Liver (tissue), 9 donors: Measurements from ENCODE around the gene RBM33. TPM values are rescaled to one million over a fixed set of nuclear protein-coding genes. Genes with fewer than 3 reads are reported as not detected.

ENCODE experiments used
- DNase-seq: peaks from one replicate; pipeline ENCODE4 v3.0.0-alpha.2; 2017; ENCODE audit warnings: low spot score
- H3K27ac ChIP-seq, 2 donors: one replicate each; pipeline ENCODE4 v1.7.0; 2013; ENCODE audit warnings: inconsistent platforms in 2 of 2, low read length in 2 of 2, control low read depth in 1 of 2, low read depth in 1 of 2, mild to moderate bottlenecking in 1 of 2
- H3K27me3 ChIP-seq, 4 donors: one replicate each; pipeline versions ENCODE4 v1.6.1 to v1.7.0; 2013; ENCODE audit warnings: low read length in 3 of 4, inconsistent platforms in 1 of 4, mild to moderate bottlenecking in 1 of 4, moderate library complexity in 1 of 4; ENCODE audit not compliant: control insufficient read depth in 4 of 4, insufficient read depth in 4 of 4
- H3K36me3 ChIP-seq, 4 donors: one replicate each; pipeline versions ENCODE4 v1.6.1 to v1.7.0; 2013; ENCODE audit warnings: low read length in 3 of 4, mild to moderate bottlenecking in 3 of 4, low read depth in 1 of 4, moderate library complexity in 1 of 4; ENCODE audit not compliant: control insufficient read depth in 4 of 4, insufficient read depth in 3 of 4
- H3K4me1 ChIP-seq, 4 donors: one replicate each; pipeline versions ENCODE4 v1.6.1 to v1.7.0; 2013; ENCODE audit warnings: low read length in 3 of 4, mild to moderate bottlenecking in 3 of 4, moderate library complexity in 1 of 4; ENCODE audit not compliant: control insufficient read depth in 4 of 4, insufficient read depth in 4 of 4
- H3K4me3 ChIP-seq, 3 donors: one replicate each; pipeline versions ENCODE4 v1.6.1 to v1.7.0; 2013; ENCODE audit warnings: low read length in 3 of 3, control low read depth in 1 of 3, low read depth in 1 of 3, mild to moderate bottlenecking in 1 of 3
- H3K9ac ChIP-seq, 2 donors: one replicate each; pipeline ENCODE4 v1.7.0; 2013; ENCODE audit warnings: low read length in 2 of 2, mild to moderate bottlenecking in 2 of 2, moderate library complexity in 2 of 2, control low read depth in 1 of 2, low read depth in 1 of 2
- H3K9me3 ChIP-seq, 4 donors: one replicate each; pipeline versions ENCODE4 v1.6.1 to v1.7.0; 2013; ENCODE audit warnings: low read length in 3 of 4; ENCODE audit not compliant: control insufficient read depth in 4 of 4
- EGR1 ChIP-seq, 2 donors: IDR thresholded peaks; 2 replicates each; pipeline ENCODE4 v1.6.1; 2016 to 2018; ENCODE audit warnings: antibody characterized with exemption in 2 of 2, low read depth in 2 of 2
- FOXA2 ChIP-seq: IDR thresholded peaks from 2 replicates; pipeline ENCODE4 v1.6.1; 2016; ENCODE audit warnings: antibody characterized with exemption
- GABPA ChIP-seq, 2 donors: IDR thresholded peaks in 1 of 2; conservative IDR thresholded peaks in 1 of 2; 2 replicates each; pipeline ENCODE4 v1.6.1; 2016; ENCODE audit warnings: antibody characterized with exemption in 2 of 2, mild to moderate bottlenecking in 1 of 2, moderate library complexity in 1 of 2
- HNF4A ChIP-seq, 2 donors: conservative IDR thresholded peaks; 2 replicates each; pipeline ENCODE4 v1.6.1; 2016; ENCODE audit warnings: antibody characterized with exemption in 2 of 2, mild to moderate bottlenecking in 2 of 2
- HNF4G ChIP-seq: IDR thresholded peaks from 2 replicates; pipeline ENCODE4 v1.6.1; 2016; ENCODE audit warnings: antibody characterized with exemption
- NR2F2 ChIP-seq: IDR thresholded peaks from 2 replicates; pipeline ENCODE4 v1.6.1; 2016; ENCODE audit warnings: antibody characterized with exemption
- RAD21 ChIP-seq, 2 donors: IDR thresholded peaks; 2 replicates each; pipeline ENCODE4 v1.6.1; 2016; ENCODE audit warnings: antibody characterized with exemption in 2 of 2, mild to moderate bottlenecking in 2 of 2
- RXRA ChIP-seq, 2 donors: IDR thresholded peaks; 2 replicates each; pipeline ENCODE4 v1.6.1; 2017 to 2018; ENCODE audit warnings: antibody characterized with exemption in 2 of 2, mild to moderate bottlenecking in 1 of 2
- SP1 ChIP-seq: IDR thresholded peaks from 2 replicates; pipeline ENCODE4 v1.6.1; 2018; ENCODE audit warnings: antibody characterized with exemption, mild to moderate bottlenecking
- TAF1 ChIP-seq: conservative IDR thresholded peaks from 2 replicates; pipeline ENCODE4 v1.6.1; 2016; ENCODE audit warnings: antibody characterized with exemption, mild to moderate bottlenecking
- WGBS: extraction: QIAGEN DNeasy Blood & Tissue Kit; methylation state at CpG from one replicate; pipeline ENCODE4 v1.1.7; 2013; 5-methylcytosine and 5-hydroxymethylcytosine counted together
- polyA plus RNA-seq, 2 donors: library from polyadenylated mRNA; stranded (reverse) in 1 of 2; unstranded in 1 of 2; fragments of 200-250 nt in 1 of 2; fragments of >200 nt in 1 of 2; fragmentation: Nextera tagmentation in 1 of 2; extraction: Ambion mirVana in 1 of 2; gene quantifications; one replicate each; pipeline versions ENCODE4 v1.2.1 to v1.2.3, GENCODE V29; 2013 to 2015
- total RNA-seq, 2 donors: library from RNA; depleted of rRNA; stranded (reverse); fragments of >200 nt; gene quantifications; one replicate each; pipeline ENCODE4 v1.2.3, GENCODE V29; 2014
- TF ChIP-seq, protein P1 (sequence below): IDR thresholded peaks from 2 replicates; pipeline ENCODE4 v1.6.1; 2016; ENCODE audit warnings: antibody characterized with exemption, mild to moderate bottlenecking
- TF ChIP-seq, protein P2 (sequence below): fragments of 150-350 bp; IDR thresholded peaks from 2 replicates; pipeline ENCODE4 v1.5.1; 2017; ENCODE audit warnings: improper control_type of control experiment, low read depth, low read length; ENCODE audit not compliant: missing input control
- TF ChIP-seq, protein P3 (sequence below): IDR thresholded peaks from 2 replicates; pipeline ENCODE4 v1.6.1; 2016; ENCODE audit warnings: antibody characterized with exemption
- TF ChIP-seq, protein P4 (sequence below): IDR thresholded peaks from 2 replicates; pipeline ENCODE4 v1.6.1; 2016; ENCODE audit warnings: antibody characterized with exemption
- TF ChIP-seq, protein P5 (sequence below): IDR thresholded peaks from 2 replicates; pipeline ENCODE4 v1.6.1; 2016; ENCODE audit warnings: antibody characterized with exemption
- donor health status: healthy.
- donor health status: healthy.
- donor health status: healthy.
- donor health status: healthy.
- donor health status: healthy.

The RBM33 gene
- total and polyA plus RNA-seq, 4 donors: 7.8 to 48.9 (median 28.2) TPM

DNA sequence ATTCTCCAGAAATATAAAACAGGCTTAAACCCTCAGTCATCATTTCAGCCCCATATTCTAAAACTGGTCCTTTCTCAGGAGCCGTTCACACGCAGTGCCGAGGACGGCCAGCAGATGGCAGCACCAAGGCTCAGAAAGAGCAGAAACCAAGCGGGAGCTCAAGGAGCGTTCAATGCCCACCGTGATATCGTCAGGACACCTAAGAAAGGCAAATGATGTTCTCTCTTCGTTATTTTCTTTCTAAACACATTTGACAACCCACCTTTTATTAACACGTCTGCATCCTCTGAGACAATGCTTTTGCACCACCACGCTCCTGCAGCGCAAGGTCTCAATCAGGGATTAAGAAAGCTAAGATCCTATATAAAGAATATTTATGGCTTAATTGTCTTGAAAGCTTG, 45.7 kb upstream of the RBM33 start:
- Histone ChIP-seq H3K27ac (no peak overlapping the region), H3K4me3 (peak overlapping the region in 1 of 3 donors; percentile 0), H3K9me3 (no peaks in the 10 kb centered on the region), H3K4me1 (peaks cover 10 to 19% (median 17%) of the 10 kb centered on the region in 4 donors), H3K9ac (no peak overlapping the region), H3K27me3 (no peaks in the 10 kb centered on the region), H3K36me3 (no peaks in the 10 kb centered on the region)
- TF ChIP-seq RXRA (IDR thresholded peaks at IDR 0.05) (peak in 1 of 2 donors; percentile 19), RAD21 (IDR thresholded peaks at IDR 0.05) (peak; percentile 95 to 98), HNF4G (no peak), TAF1 (no peak), HNF4A (conservative IDR thresholded peaks at IDR 0.05) (peak in 1 of 2 donors; percentile 14), SP1 (no peak), FOXA2 (no peak)
- TF ChIP-seq, protein P1, sequence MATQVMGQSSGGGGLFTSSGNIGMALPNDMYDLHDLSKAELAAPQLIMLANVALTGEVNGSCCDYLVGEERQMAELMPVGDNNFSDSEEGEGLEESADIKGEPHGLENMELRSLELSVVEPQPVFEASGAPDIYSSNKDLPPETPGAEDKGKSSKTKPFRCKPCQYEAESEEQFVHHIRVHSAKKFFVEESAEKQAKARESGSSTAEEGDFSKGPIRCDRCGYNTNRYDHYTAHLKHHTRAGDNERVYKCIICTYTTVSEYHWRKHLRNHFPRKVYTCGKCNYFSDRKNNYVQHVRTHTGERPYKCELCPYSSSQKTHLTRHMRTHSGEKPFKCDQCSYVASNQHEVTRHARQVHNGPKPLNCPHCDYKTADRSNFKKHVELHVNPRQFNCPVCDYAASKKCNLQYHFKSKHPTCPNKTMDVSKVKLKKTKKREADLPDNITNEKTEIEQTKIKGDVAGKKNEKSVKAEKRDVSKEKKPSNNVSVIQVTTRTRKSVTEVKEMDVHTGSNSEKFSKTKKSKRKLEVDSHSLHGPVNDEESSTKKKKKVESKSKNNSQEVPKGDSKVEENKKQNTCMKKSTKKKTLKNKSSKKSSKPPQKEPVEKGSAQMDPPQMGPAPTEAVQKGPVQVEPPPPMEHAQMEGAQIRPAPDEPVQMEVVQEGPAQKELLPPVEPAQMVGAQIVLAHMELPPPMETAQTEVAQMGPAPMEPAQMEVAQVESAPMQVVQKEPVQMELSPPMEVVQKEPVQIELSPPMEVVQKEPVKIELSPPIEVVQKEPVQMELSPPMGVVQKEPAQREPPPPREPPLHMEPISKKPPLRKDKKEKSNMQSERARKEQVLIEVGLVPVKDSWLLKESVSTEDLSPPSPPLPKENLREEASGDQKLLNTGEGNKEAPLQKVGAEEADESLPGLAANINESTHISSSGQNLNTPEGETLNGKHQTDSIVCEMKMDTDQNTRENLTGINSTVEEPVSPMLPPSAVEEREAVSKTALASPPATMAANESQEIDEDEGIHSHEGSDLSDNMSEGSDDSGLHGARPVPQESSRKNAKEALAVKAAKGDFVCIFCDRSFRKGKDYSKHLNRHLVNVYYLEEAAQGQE: no peak
- TF ChIP-seq, protein P2, sequence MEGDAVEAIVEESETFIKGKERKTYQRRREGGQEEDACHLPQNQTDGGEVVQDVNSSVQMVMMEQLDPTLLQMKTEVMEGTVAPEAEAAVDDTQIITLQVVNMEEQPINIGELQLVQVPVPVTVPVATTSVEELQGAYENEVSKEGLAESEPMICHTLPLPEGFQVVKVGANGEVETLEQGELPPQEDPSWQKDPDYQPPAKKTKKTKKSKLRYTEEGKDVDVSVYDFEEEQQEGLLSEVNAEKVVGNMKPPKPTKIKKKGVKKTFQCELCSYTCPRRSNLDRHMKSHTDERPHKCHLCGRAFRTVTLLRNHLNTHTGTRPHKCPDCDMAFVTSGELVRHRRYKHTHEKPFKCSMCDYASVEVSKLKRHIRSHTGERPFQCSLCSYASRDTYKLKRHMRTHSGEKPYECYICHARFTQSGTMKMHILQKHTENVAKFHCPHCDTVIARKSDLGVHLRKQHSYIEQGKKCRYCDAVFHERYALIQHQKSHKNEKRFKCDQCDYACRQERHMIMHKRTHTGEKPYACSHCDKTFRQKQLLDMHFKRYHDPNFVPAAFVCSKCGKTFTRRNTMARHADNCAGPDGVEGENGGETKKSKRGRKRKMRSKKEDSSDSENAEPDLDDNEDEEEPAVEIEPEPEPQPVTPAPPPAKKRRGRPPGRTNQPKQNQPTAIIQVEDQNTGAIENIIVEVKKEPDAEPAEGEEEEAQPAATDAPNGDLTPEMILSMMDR: peak; percentile 97
- 12% methylated on average over 12 of the region's 12 CpGs for WGBS
- peak; percentile 91 for DNase-seq

GRCh38 chr7:155602156-155602555, 42.3 kb upstream of the RBM33 start:
- H3K36me3 ChIP-seq: no peaks in the 10 kb centered on the region
- peaks cover 3 to 19% (median 16%) of the 10 kb centered on the region in 4 donors for H3K4me1 ChIP-seq
- no peak overlapping the region for H3K27ac ChIP-seq
- no peak overlapping the region for H3K9ac ChIP-seq
- TF ChIP-seq GABPA (IDR thresholded peaks at IDR 0.05 in 1 of 2, conservative IDR thresholded peaks at IDR 0.05 in 1 of 2): no peak
- TF ChIP-seq RXRA (IDR thresholded peaks at IDR 0.05): no peak
- TF ChIP-seq NR2F2: no peak
- no peak for TF ChIP-seq HNF4G
- TF ChIP-seq, protein P3, sequence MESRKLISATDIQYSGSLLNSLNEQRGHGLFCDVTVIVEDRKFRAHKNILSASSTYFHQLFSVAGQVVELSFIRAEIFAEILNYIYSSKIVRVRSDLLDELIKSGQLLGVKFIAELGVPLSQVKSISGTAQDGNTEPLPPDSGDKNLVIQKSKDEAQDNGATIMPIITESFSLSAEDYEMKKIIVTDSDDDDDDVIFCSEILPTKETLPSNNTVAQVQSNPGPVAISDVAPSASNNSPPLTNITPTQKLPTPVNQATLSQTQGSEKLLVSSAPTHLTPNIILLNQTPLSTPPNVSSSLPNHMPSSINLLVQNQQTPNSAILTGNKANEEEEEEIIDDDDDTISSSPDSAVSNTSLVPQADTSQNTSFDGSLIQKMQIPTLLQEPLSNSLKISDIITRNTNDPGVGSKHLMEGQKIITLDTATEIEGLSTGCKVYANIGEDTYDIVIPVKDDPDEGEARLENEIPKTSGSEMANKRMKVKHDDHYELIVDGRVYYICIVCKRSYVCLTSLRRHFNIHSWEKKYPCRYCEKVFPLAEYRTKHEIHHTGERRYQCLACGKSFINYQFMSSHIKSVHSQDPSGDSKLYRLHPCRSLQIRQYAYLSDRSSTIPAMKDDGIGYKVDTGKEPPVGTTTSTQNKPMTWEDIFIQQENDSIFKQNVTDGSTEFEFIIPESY: no peak
- TF ChIP-seq, protein P2: no peak
- no peak for TF ChIP-seq EGR1 (IDR thresholded peaks at IDR 0.05; ENCODE audit: low read depth in 2 of 2)
- TF ChIP-seq, protein P4, sequence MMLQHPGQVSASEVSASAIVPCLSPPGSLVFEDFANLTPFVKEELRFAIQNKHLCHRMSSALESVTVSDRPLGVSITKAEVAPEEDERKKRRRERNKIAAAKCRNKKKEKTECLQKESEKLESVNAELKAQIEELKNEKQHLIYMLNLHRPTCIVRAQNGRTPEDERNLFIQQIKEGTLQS: no peak
- TF ChIP-seq, protein P5, sequence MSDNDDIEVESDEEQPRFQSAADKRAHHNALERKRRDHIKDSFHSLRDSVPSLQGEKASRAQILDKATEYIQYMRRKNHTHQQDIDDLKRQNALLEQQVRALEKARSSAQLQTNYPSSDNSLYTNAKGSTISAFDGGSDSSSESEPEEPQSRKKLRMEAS: no peak
- no peak overlapping the region for H3K4me3 ChIP-seq
- WGBS: 94% methylated on average over 24 of the region's 24 CpGs
- DNase-seq: no peak
- no peaks in the 10 kb centered on the region for H3K27me3 ChIP-seq
- no peaks in the 10 kb centered on the region for H3K9me3 ChIP-seq
